Neural progenitor cell (in vitro differentiated cells): ENCODE data around the gene SDHAF2.
A peak's percentile ranks its signal among the peaks of the same experiment; 100 is the strongest.

Source experiments
- EZH2 ChIP-seq: fragments of 200-600 bp; sonication (generic); IDR thresholded peaks from 2 replicates; pipeline ENCODE4 v1.6.1; 2017; ENCODE audit warnings: antibody characterized with exemption, mild to moderate bottlenecking, moderate library complexity
- TF ChIP-seq, protein P1 (sequence below): fragments of 200-600 bp; sonication (generic); IDR thresholded peaks from 2 replicates; pipeline ENCODE4 v1.5.1; 2017; ENCODE audit warnings: antibody characterized with exemption, mild to moderate bottlenecking

DNA sequence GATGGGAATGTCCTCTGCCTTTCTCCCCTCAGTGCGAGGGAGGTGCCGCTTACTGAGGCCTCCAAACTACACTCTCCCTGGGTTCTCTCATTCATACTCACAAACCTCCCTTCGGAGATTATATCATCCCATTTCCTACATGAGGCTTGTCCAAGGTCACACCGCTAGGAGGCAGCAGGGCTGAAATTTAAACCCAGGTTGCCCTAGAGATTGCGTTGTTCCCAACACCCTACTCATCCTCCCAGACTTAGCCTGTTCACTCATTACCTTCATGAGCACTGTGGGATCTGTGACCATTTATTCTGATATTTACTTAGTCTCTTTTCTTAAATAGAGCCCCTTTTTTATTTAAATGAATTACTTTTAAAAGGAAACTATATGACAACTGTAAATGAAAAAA is 31.1 kb downstream of the SDHAF2 start:
- TF ChIP-seq, protein P1, sequence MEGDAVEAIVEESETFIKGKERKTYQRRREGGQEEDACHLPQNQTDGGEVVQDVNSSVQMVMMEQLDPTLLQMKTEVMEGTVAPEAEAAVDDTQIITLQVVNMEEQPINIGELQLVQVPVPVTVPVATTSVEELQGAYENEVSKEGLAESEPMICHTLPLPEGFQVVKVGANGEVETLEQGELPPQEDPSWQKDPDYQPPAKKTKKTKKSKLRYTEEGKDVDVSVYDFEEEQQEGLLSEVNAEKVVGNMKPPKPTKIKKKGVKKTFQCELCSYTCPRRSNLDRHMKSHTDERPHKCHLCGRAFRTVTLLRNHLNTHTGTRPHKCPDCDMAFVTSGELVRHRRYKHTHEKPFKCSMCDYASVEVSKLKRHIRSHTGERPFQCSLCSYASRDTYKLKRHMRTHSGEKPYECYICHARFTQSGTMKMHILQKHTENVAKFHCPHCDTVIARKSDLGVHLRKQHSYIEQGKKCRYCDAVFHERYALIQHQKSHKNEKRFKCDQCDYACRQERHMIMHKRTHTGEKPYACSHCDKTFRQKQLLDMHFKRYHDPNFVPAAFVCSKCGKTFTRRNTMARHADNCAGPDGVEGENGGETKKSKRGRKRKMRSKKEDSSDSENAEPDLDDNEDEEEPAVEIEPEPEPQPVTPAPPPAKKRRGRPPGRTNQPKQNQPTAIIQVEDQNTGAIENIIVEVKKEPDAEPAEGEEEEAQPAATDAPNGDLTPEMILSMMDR = peak; percentile 15
- no peak for TF ChIP-seq EZH2
